AG04450 (cell line): ENCODE data around the gene IFT22. TPM values are rescaled to one million over a fixed set of nuclear protein-coding genes. Genes with fewer than 3 reads are reported as not detected.

Experiments
- CTCF ChIA-PET: fragments of 300-600, 350-600 bp; formaldehyde crosslinking; extraction: SDS; loops from one replicate; lab custom pipeline; 2022; ENCODE audit warnings: antibody characterized with exemption, inconsistent platforms; lab: Charles Lee
- POLR2A ChIA-PET: fragments of 350-600 bp; formaldehyde crosslinking; extraction: SDS; loops from one replicate; lab custom pipeline; 2021; ENCODE audit warnings: antibody characterized with exemption, inconsistent platforms; lab: Yijun Ruan, JAX
- DNase-seq: peaks from one replicate; pipeline ENCODE4 v3.0.0-alpha.2; 2011; ENCODE audit warnings: low read depth, low spot score
- H3K27ac ChIP-seq: one replicate; pipeline ENCODE4 v1.5.1; 2012; ENCODE audit warnings: low read depth, low read length, control low read depth
- H3K27me3 ChIP-seq: one replicate; pipeline ENCODE4 v1.6.0; 2012; ENCODE audit warnings: low read length; ENCODE audit not compliant: control insufficient read depth, insufficient read depth
- H3K4me3 ChIP-seq: 2 replicates; pipeline ENCODE4 v1.5.1; 2011; ENCODE audit warnings: mild to moderate bottlenecking, low read depth, low read length, control low read depth
- H3K9me3 ChIP-seq: 2 replicates; pipeline ENCODE4 v1.5.1; 2012; ENCODE audit warnings: low read length; ENCODE audit not compliant: control insufficient read depth, insufficient read depth
- CTCF ChIP-seq: IDR thresholded peaks from 2 replicates; pipeline ENCODE4 v1.5.1; 2011; ENCODE audit warnings: low read depth, low read length, control low read depth, inconsistent platforms
- polyA plus RNA-seq: library from polyadenylated mRNA; depleted of rRNA; stranded (reverse); fragments of >200 nt; gene quantifications from 2 replicates; pipeline ENCODE4 v1.2.3, GENCODE V29; 2011

IFT22 gene
- polyA plus RNA-seq, 1 experiment = 42.5 TPM

- no peak overlapping the region for H3K27ac ChIP-seq
- ChIA-PET POLR2A (interaction anchor here (0.6 kb wide), 1 partner anchor 66 kb away, joined by 3 read pairs; no protein-coding TSS in a partner anchor), CTCF (no interaction called here)
- no peak overlapping the region for H3K4me3 ChIP-seq
- no peak for TF ChIP-seq CTCF
- DNase-seq = no peak
- H3K27me3 ChIP-seq = peaks cover 8% of the 10 kb centered on the region
- no peaks in the 10 kb centered on the region for H3K9me3 ChIP-seq
These were observed 18.8 kb upstream of the IFT22 start for GRCh38 chr7:101340379-101340778.

GRCh38 chr7:101333912-101334311 is 12.3 kb upstream of the IFT22 start:
- no peak overlapping the region for H3K27ac ChIP-seq
- no peaks in the 10 kb centered on the region for H3K9me3 ChIP-seq
- ChIA-PET POLR2A (no interaction called here), CTCF (no interaction called here)
- no peak overlapping the region for H3K4me3 ChIP-seq
- peaks cover 4% of the 10 kb centered on the region for H3K27me3 ChIP-seq
- no peak for TF ChIP-seq CTCF
- DNase-seq = no peak

- DNase-seq = no peak
- ChIA-PET POLR2A (no interaction called here), CTCF (interaction anchor here (1.0 kb wide), 1 partner anchor 10 kb away, joined by 4 read pairs; the partner anchor contains the start of gene IFT22)
- H3K27ac ChIP-seq = no peak overlapping the region
- no peak overlapping the region for H3K4me3 ChIP-seq
- peaks cover 4% of the 10 kb centered on the region for H3K27me3 ChIP-seq
- no peak for TF ChIP-seq CTCF
- no peaks in the 10 kb centered on the region for H3K9me3 ChIP-seq
These were observed 10.4 kb upstream of the IFT22 start for GRCh38 chr7:101332026-101332425.

- no peak overlapping the region for H3K27ac ChIP-seq
- H3K9me3 ChIP-seq = no peaks in the 10 kb centered on the region
- peaks cover 4% of the 10 kb centered on the region for H3K27me3 ChIP-seq
- ChIA-PET POLR2A (no interaction called here), CTCF (no interaction called here)
- no peak for DNase-seq
- no peak for TF ChIP-seq CTCF
- H3K4me3 ChIP-seq = no peak overlapping the region
These were observed 8.4 kb upstream of the IFT22 start for GRCh38 chr7:101330011-101330484.

- TF ChIP-seq CTCF = no peak
- POLR2A ChIA-PET = no interaction called here
- no peak overlapping the region for H3K4me3 ChIP-seq
- H3K9me3 ChIP-seq = no peaks in the 10 kb centered on the region
- CTCF ChIA-PET = no interaction called here
- H3K27ac ChIP-seq = no peak overlapping the region
- no peak for DNase-seq
- no peaks in the 10 kb centered on the region for H3K27me3 ChIP-seq
These were observed 6.5 kb upstream of the IFT22 start for GRCh38 chr7:101328159-101328558.
